ENCODE results near the gene APOD. TPM values are rescaled to one million over a fixed set of nuclear protein-coding genes. Genes with fewer than 3 reads are reported as not detected.

Gene APOD
- total RNA-seq, 1 experiment from 2014 or later = not detected

DNA sequence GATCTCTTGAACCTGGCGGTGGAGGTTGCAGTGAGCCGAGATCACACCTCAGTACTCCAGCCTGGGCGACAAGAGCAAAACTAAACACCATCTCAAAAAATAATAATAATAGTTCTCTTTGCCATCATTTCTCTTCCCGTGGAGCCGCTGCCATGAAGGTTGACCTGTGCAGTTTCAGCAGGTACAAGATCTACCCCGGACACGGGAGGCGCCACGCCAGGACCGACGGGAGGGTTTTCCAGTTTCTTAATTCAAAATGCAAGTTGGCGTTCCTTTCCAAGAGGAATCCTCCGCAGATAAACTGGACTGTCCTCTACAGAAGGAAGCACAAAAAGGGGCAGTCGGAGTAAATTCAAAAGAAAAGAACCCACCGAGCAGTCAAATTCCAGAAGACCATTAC is 29.3 kb downstream of the APOD start:
- Histone ChIP-seq H4K8ac (replicated peaks; ENCODE audit: insufficient read length, low read depth, low read length) (no peak overlapping the region), H4K5ac (ENCODE audit: insufficient read length, low read depth, low read length) (no peak overlapping the region), H2BK20ac (ENCODE audit: low read depth, low read length, poor library complexity, severe bottlenecking) (no peak overlapping the region), H3K79me1 (ENCODE audit: insufficient read depth, low read depth, low read length, poor library complexity, severe bottlenecking) (no peaks in the 10 kb centered on the region), H3K9me3 (ENCODE audit: control insufficient read depth, low read depth, low read length) (no peaks in the 10 kb centered on the region), H4K91ac (ENCODE audit: insufficient read length, low read depth, low read length) (no peak overlapping the region), H2BK120ac (ENCODE audit: low read depth, low read length, poor library complexity, severe bottlenecking) (no peak overlapping the region), H2BK12ac (ENCODE audit: insufficient read length, low read depth, low read length) (no peak overlapping the region), H3K4me1 (ENCODE audit: insufficient read depth, low read length) (no peaks in the 10 kb centered on the region), H3K14ac (ENCODE audit: insufficient read depth, low read length) (no peak overlapping the region), H3T11ph (ENCODE audit: low read length) (no peak overlapping the region), H3K9ac (ENCODE audit: extremely low read depth, insufficient read length, low read length) (no peak overlapping the region), H2BK5ac (ENCODE audit: insufficient read length, low read length) (no peak overlapping the region), H3K18ac (ENCODE audit: insufficient read length, low read depth, low read length) (no peak overlapping the region), H4K20me1 (ENCODE audit: control insufficient read depth, insufficient read depth, insufficient read length) (no peaks in the 10 kb centered on the region), H2AK5ac (ENCODE audit: insufficient read length, low read length) (no peak overlapping the region), H3K4me2 (ENCODE audit: insufficient read depth, insufficient read length, low read length) (no peak overlapping the region), H3K23me2 (ENCODE audit: insufficient read length, low read depth, low read length, poor library complexity, severe bottlenecking) (no peaks in the 10 kb centered on the region), H3K79me2 (ENCODE audit: insufficient read depth, low read length) (no peaks in the 10 kb centered on the region), H3K27ac (ENCODE audit: insufficient read length, low read depth, low read length) (no peak overlapping the region), H3K56ac (ENCODE audit: insufficient read length, low read depth, low read length) (no peak overlapping the region), H2AFZ (ENCODE audit: low read length) (no peak overlapping the region), H3K27me3 (ENCODE audit: insufficient read depth, low read length) (no peaks in the 10 kb centered on the region), H3K23ac (ENCODE audit: insufficient read length, low read depth, low read length) (no peak overlapping the region), H2BK15ac (ENCODE audit: low read depth, low read length) (no peak overlapping the region), H3K4ac (ENCODE audit: low read depth, low read length) (no peak overlapping the region)
- Mint-ChIP-seq H3K4me3 (no peak overlapping the region), H3K27me3 (ENCODE audit: low read depth) (peaks cover 20% of the 10 kb centered on the region), H3K4me1 (peaks cover 19 to 28% of the 10 kb centered on the region in 2 experiments), H3K36me3 (ENCODE audit: insufficient read depth in 1 of 3, low read depth in 3 of 3) (peaks cover 0 to 2% (median 0%) of the 10 kb centered on the region in 3 experiments; a peak in 1 of 7 replicates), H3K27ac (no peak overlapping the region), H3K9me3 (no peaks in the 10 kb centered on the region; a peak in 1 of 5 replicates)
- WGBS (ENCODE audit: extremely low coverage, insufficient read length, low lambda C conversion rate) = no CpG with 5 or more reads among the region's 15 CpGs
- no peak for TF ChIP-seq CTCF (conservative IDR thresholded peaks at IDR 0.05)
- no peak for DNase-seq
